H9 (cell line): Measurements from ENCODE around the gene MAP7. TPM values are rescaled to one million over a fixed set of nuclear protein-coding genes. Genes with fewer than 3 reads are reported as not detected.

Experiments
- DNase-seq: peaks from one replicate; pipeline ENCODE4 v3.0.0-alpha.2; 2017
- H2AFZ ChIP-seq: one replicate; pipeline ENCODE4 v1.6.1; 2013; ENCODE audit warnings: mild to moderate bottlenecking, low read length, control low read depth, moderate library complexity
- H2AK5ac ChIP-seq: 2 replicates; pipeline ENCODE4 v1.6.1; 2013; ENCODE audit warnings: low read length, control low read depth, mixed read lengths; ENCODE audit not compliant: insufficient read length
- H2BK120ac ChIP-seq: one replicate; pipeline ENCODE4 v1.6.1; 2013; ENCODE audit warnings: low read depth, mild to moderate bottlenecking, low read length, control low read depth, inconsistent platforms; ENCODE audit not compliant: poor library complexity, severe bottlenecking
- H2BK12ac ChIP-seq: 2 replicates; pipeline ENCODE4 v1.6.1; 2013; ENCODE audit warnings: low read length, control low read depth, mixed read lengths, low read depth; ENCODE audit not compliant: insufficient read length
- H2BK15ac ChIP-seq: 2 replicates; pipeline ENCODE4 v1.6.1; 2013; ENCODE audit warnings: low read depth, low read length, control low read depth
- H2BK20ac ChIP-seq: one replicate; pipeline ENCODE4 v1.6.1; 2013; ENCODE audit warnings: low read depth, mild to moderate bottlenecking, low read length, control low read depth, inconsistent platforms; ENCODE audit not compliant: poor library complexity, severe bottlenecking
- H2BK5ac ChIP-seq: 2 replicates; pipeline ENCODE4 v1.6.1; 2013; ENCODE audit warnings: low read length, control low read depth, mixed read lengths; ENCODE audit not compliant: insufficient read length
- H3K14ac ChIP-seq: 2 replicates; pipeline ENCODE4 v1.6.1; 2013; ENCODE audit warnings: low read length, control low read depth; ENCODE audit not compliant: insufficient read depth
- H3K18ac ChIP-seq: 2 replicates; pipeline ENCODE4 v1.6.1; 2013; ENCODE audit warnings: low read depth, mild to moderate bottlenecking, mixed read lengths, low read length, control low read depth; ENCODE audit not compliant: insufficient read length
- H3K23ac ChIP-seq: 2 replicates; pipeline ENCODE4 v1.6.1; 2013; ENCODE audit warnings: low read length, control low read depth, mixed read lengths, low read depth; ENCODE audit not compliant: insufficient read length
- H3K23me2 ChIP-seq: 2 replicates; pipeline ENCODE4 v1.6.1; 2013; ENCODE audit warnings: low read depth, mild to moderate bottlenecking, mixed read lengths, low read length, control low read depth; ENCODE audit not compliant: insufficient read length, poor library complexity, severe bottlenecking
- H3K27ac ChIP-seq: 2 replicates; pipeline ENCODE4 v1.5.1; 2013; ENCODE audit warnings: low read length, control low read depth, mixed read lengths, low read depth; ENCODE audit not compliant: insufficient read length
- H3K27me3 ChIP-seq: 2 replicates; pipeline ENCODE4 v1.6.1; 2013; ENCODE audit warnings: low read length, control low read depth, inconsistent platforms; ENCODE audit not compliant: insufficient read depth
- H3K4ac ChIP-seq: 2 replicates; pipeline ENCODE4 v1.6.1; 2013; ENCODE audit warnings: low read depth, mild to moderate bottlenecking, control low read depth, inconsistent platforms, low read length, moderate library complexity
- H3K4me1 ChIP-seq: 2 replicates; pipeline ENCODE4 v1.6.1; 2013; ENCODE audit warnings: low read length, control low read depth, inconsistent platforms; ENCODE audit not compliant: insufficient read depth
- H3K4me2 ChIP-seq: 2 replicates; pipeline ENCODE4 v1.6.1; 2013; ENCODE audit warnings: low read length, control low read depth, mixed read lengths; ENCODE audit not compliant: insufficient read length, insufficient read depth
- H3K56ac ChIP-seq: 2 replicates; pipeline ENCODE4 v1.6.1; 2013; ENCODE audit warnings: low read depth, mild to moderate bottlenecking, mixed read lengths, low read length, control low read depth; ENCODE audit not compliant: insufficient read length
- H3K79me1 ChIP-seq: 2 replicates; pipeline ENCODE4 v1.6.1; 2013; ENCODE audit warnings: low read depth, mild to moderate bottlenecking, moderate library complexity, low read length, control low read depth, inconsistent platforms; ENCODE audit not compliant: insufficient read depth, poor library complexity, severe bottlenecking
- H3K79me2 ChIP-seq: 2 replicates; pipeline ENCODE4 v1.6.1; 2013; ENCODE audit warnings: low read length, control low read depth, inconsistent platforms; ENCODE audit not compliant: insufficient read depth
- H3K9ac ChIP-seq: 2 replicates; pipeline ENCODE4 v1.6.1; 2013; ENCODE audit warnings: low read length, control low read depth, mixed read lengths; ENCODE audit not compliant: insufficient read length; ENCODE audit errors: extremely low read depth
- H3K9me3 ChIP-seq: one replicate; pipeline ENCODE4 v1.6.1; 2013; ENCODE audit warnings: low read depth, low read length, inconsistent platforms; ENCODE audit not compliant: control insufficient read depth
- H3T11ph ChIP-seq: one replicate; pipeline ENCODE4 v1.6.1; 2013; ENCODE audit warnings: mild to moderate bottlenecking, low read length, control low read depth, inconsistent platforms
- H4K20me1 ChIP-seq: one replicate; pipeline ENCODE4 v1.6.1; 2013; ENCODE audit not compliant: control insufficient read depth, insufficient read length, insufficient read depth
- H4K5ac ChIP-seq: 2 replicates; pipeline ENCODE4 v1.6.1; 2013; ENCODE audit warnings: low read depth, mild to moderate bottlenecking, mixed read lengths, low read length, control low read depth; ENCODE audit not compliant: insufficient read length
- H4K8ac ChIP-seq: replicated peaks from 2 replicates; pipeline ENCODE4 v1.6.1; 2013; ENCODE audit warnings: low read length, control low read depth, mixed read lengths, low read depth; ENCODE audit not compliant: insufficient read length
- H4K91ac ChIP-seq: 2 replicates; pipeline ENCODE4 v1.6.1; 2013; ENCODE audit warnings: low read depth, mild to moderate bottlenecking, moderate library complexity, mixed read lengths, low read length, control low read depth; ENCODE audit not compliant: insufficient read length
- H3K27ac Mint-ChIP-seq, 3 experiments: 2 replicates in 2 of 3; 3 replicates in 1 of 3; pipeline ENCODE4 v1.8.0; 2020 to 2021; ENCODE audit warnings: mixed read lengths in 3 of 3, mild to moderate bottlenecking in 1 of 3, moderate library complexity in 1 of 3
- H3K27me3 Mint-ChIP-seq: 2 replicates; pipeline ENCODE4 v1.8.0; 2021; ENCODE audit warnings: low read depth, mild to moderate bottlenecking, moderate library complexity, mixed read lengths
- H3K36me3 Mint-ChIP-seq, 3 experiments: 2 replicates in 2 of 3; 3 replicates in 1 of 3; pipeline ENCODE4 v1.8.0; 2020 to 2021; ENCODE audit warnings: low read depth in 3 of 3, mixed read lengths in 3 of 3; ENCODE audit not compliant: insufficient read depth in 1 of 3
- H3K4me1 Mint-ChIP-seq, 2 experiments: 2 replicates each; pipeline ENCODE4 v1.8.0; 2020; ENCODE audit warnings: mixed read lengths in 2 of 2
- H3K4me3 Mint-ChIP-seq, 2 experiments: 2 replicates in 1 of 2; 3 replicates in 1 of 2; pipeline ENCODE4 v1.8.0; 2020 to 2021; ENCODE audit warnings: mild to moderate bottlenecking in 2 of 2, mixed read lengths in 2 of 2, moderate library complexity in 1 of 2
- H3K9me3 Mint-ChIP-seq, 2 experiments: 2 replicates in 1 of 2; 3 replicates in 1 of 2; pipeline ENCODE4 v1.8.0; 2020; ENCODE audit warnings: mild to moderate bottlenecking in 2 of 2, mixed read lengths in 2 of 2, moderate library complexity in 1 of 2
- CTCF ChIP-seq: fragments of 200-600 bp; sonication (generic); conservative IDR thresholded peaks from 3 replicates; pipeline ENCODE4 v1.8.0; 2021; ENCODE audit warnings: antibody characterized with exemption, mild to moderate bottlenecking
- WGBS: extraction: QIAGEN DNeasy Blood & Tissue Kit; methylation state at CpG from one replicate; pipeline ENCODE4 v1.1.7; 2013; ENCODE audit warnings: missing lambda C conversion rate, low lambda C conversion rate, mixed read lengths; ENCODE audit not compliant: insufficient read length; ENCODE audit errors: extremely low coverage; 5-methylcytosine and 5-hydroxymethylcytosine counted together
- total RNA-seq: library from RNA; stranded (reverse); gene quantifications from 2 replicates; pipeline ENCODE4 v1.2.1, GENCODE V29; 2021

Gene MAP7
- total RNA-seq, 1 experiment from 2014 or later = 51.1 TPM

DNA sequence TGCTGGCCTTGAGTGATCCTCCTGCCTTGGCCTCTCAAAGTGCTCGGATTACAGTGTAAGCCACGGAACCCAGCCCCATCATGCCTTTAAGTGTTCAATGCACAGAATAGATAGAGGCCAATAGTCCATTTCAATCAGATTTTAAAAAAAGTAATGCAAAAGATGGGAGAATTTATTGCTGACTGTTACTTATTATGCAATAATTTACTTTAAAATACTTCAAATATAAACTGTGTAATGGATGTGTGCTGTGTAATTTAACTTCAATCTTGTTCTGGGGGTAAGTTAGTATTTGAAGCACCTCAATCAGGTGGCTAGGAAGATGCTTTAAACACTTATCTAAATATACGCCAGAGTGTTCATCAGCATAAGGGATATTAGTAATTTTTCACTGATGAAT is 208.9 kb downstream of the MAP7 start:
- H3K9me3 Mint-ChIP-seq = no peaks in the 10 kb centered on the region
- Histone ChIP-seq H3K27ac (no peak overlapping the region), H3K9ac (no peak overlapping the region), H4K5ac (no peak overlapping the region), H2BK15ac (no peak overlapping the region), H4K8ac (no peak overlapping the region), H3K4me1 (no peaks in the 10 kb centered on the region), H2BK20ac (no peak overlapping the region), H3K18ac (no peak overlapping the region), H3K79me1 (no peaks in the 10 kb centered on the region), H3K4ac (no peak overlapping the region), H4K91ac (no peak overlapping the region), H3K14ac (no peak overlapping the region), H2AFZ (no peak overlapping the region), H3K4me2 (no peak overlapping the region), H3K56ac (no peak overlapping the region), H3K27me3 (no peaks in the 10 kb centered on the region), H2BK5ac (no peak overlapping the region), H2BK120ac (no peak overlapping the region), H2AK5ac (no peak overlapping the region), H4K20me1 (no peaks in the 10 kb centered on the region), H3K23me2 (no peaks in the 10 kb centered on the region), H3T11ph (no peak overlapping the region), H2BK12ac (no peak overlapping the region), H3K9me3 (no peaks in the 10 kb centered on the region), H3K79me2 (no peaks in the 10 kb centered on the region), H3K23ac (no peak overlapping the region)
- H3K27me3 Mint-ChIP-seq = no peaks in the 10 kb centered on the region
- peak overlapping the region in 1 of 3 experiments; percentile 20; a peak in 1 of 7 replicates for H3K27ac Mint-ChIP-seq
- DNase-seq = no peak
- TF ChIP-seq CTCF = no peak
- WGBS = no CpG with 5 or more reads among the region's 3 CpGs
- peaks cover 0 to 4% of the 10 kb centered on the region in 2 experiments; a peak in 1 of 4 replicates for H3K4me1 Mint-ChIP-seq
- H3K36me3 Mint-ChIP-seq = peaks cover 1 to 21% (median 14%) of the 10 kb centered on the region in 3 experiments; a peak in 6 of 7 replicates
- H3K4me3 Mint-ChIP-seq = no peak overlapping the region
